ENCODE results near the gene AVL9.

The AVL9 gene

GRCh38 chr7:32574626-32575025, 79.3 kb downstream of the AVL9 start:
- no peaks in the 10 kb centered on the region for H3K4me1 ChIP-seq (ENCODE audit: control insufficient read depth, insufficient read depth, low read length)
- no peak overlapping the region for H3K4me3 ChIP-seq (ENCODE audit: low read length)
- no peak overlapping the region for H3K9ac ChIP-seq (ENCODE audit: low read length)
- no peaks in the 10 kb centered on the region for H3K27me3 ChIP-seq (replicated peaks; ENCODE audit: control insufficient read depth, insufficient read depth, low read length)
- H3K9me3 ChIP-seq (ENCODE audit: control insufficient read depth, low read length): no peaks in the 10 kb centered on the region
- H3K36me3 ChIP-seq (ENCODE audit: control insufficient read depth, insufficient read depth, low read length, severe bottlenecking): peaks cover 68% of the 10 kb centered on the region
- DNase-seq (ENCODE audit: low read depth): no peak

- Histone ChIP-seq H3K4me3 (ENCODE audit: low read length) (no peak overlapping the region), H3K36me3 (ENCODE audit: control insufficient read depth, insufficient read depth, low read length, severe bottlenecking) (peaks cover 82% of the 10 kb centered on the region), H3K4me1 (ENCODE audit: control insufficient read depth, insufficient read depth, low read length) (no peaks in the 10 kb centered on the region), H3K9ac (ENCODE audit: low read length) (no peak overlapping the region), H3K9me3 (ENCODE audit: control insufficient read depth, low read length) (no peaks in the 10 kb centered on the region), H3K27me3 (replicated peaks; ENCODE audit: control insufficient read depth, insufficient read depth, low read length) (no peaks in the 10 kb centered on the region)
- DNase-seq (ENCODE audit: low read depth): no peak
Observed at GRCh38 chr7:32577421-32577820, 82.1 kb downstream of the AVL9 start.

GRCh38 chr7:32579776-32580175, 84.5 kb downstream of the AVL9 start:
- H3K27me3 ChIP-seq (replicated peaks; ENCODE audit: control insufficient read depth, insufficient read depth, low read length): no peaks in the 10 kb centered on the region
- H3K4me3 ChIP-seq (ENCODE audit: low read length): no peak overlapping the region
- H3K9ac ChIP-seq (ENCODE audit: low read length): no peak overlapping the region
- peaks cover 81% of the 10 kb centered on the region for H3K36me3 ChIP-seq (ENCODE audit: control insufficient read depth, insufficient read depth, low read length, severe bottlenecking)
- DNase-seq (ENCODE audit: low read depth): no peak
- H3K4me1 ChIP-seq (ENCODE audit: control insufficient read depth, insufficient read depth, low read length): no peaks in the 10 kb centered on the region
- no peaks in the 10 kb centered on the region for H3K9me3 ChIP-seq (ENCODE audit: control insufficient read depth, low read length)

GRCh38 chr7:32580646-32581045, 85.4 kb downstream of the AVL9 start:
- no peak overlapping the region for H3K9ac ChIP-seq (ENCODE audit: low read length)
- no peaks in the 10 kb centered on the region for H3K9me3 ChIP-seq (ENCODE audit: control insufficient read depth, low read length)
- no peak overlapping the region for H3K4me3 ChIP-seq (ENCODE audit: low read length)
- peaks cover 82% of the 10 kb centered on the region for H3K36me3 ChIP-seq (ENCODE audit: control insufficient read depth, insufficient read depth, low read length, severe bottlenecking)
- no peaks in the 10 kb centered on the region for H3K27me3 ChIP-seq (replicated peaks; ENCODE audit: control insufficient read depth, insufficient read depth, low read length)
- DNase-seq (ENCODE audit: low read depth): no peak
- H3K4me1 ChIP-seq (ENCODE audit: control insufficient read depth, insufficient read depth, low read length): no peaks in the 10 kb centered on the region

- Histone ChIP-seq H3K36me3 (ENCODE audit: control insufficient read depth, insufficient read depth, low read length, severe bottlenecking) (peaks cover 74% of the 10 kb centered on the region), H3K4me3 (ENCODE audit: low read length) (no peak overlapping the region), H3K9ac (ENCODE audit: low read length) (no peak overlapping the region), H3K9me3 (ENCODE audit: control insufficient read depth, low read length) (no peaks in the 10 kb centered on the region), H3K27me3 (replicated peaks; ENCODE audit: control insufficient read depth, insufficient read depth, low read length) (no peaks in the 10 kb centered on the region), H3K4me1 (ENCODE audit: control insufficient read depth, insufficient read depth, low read length) (peaks cover 13% of the 10 kb centered on the region)
- DNase-seq (ENCODE audit: low read depth): no peak
Observed at GRCh38 chr7:32582036-32582435, 86.7 kb downstream of the AVL9 start.

- no peak overlapping the region for H3K4me3 ChIP-seq (ENCODE audit: low read length)
- no peak for DNase-seq (ENCODE audit: low read depth)
- no peaks in the 10 kb centered on the region for H3K9me3 ChIP-seq (ENCODE audit: control insufficient read depth, low read length)
- H3K27me3 ChIP-seq (replicated peaks; ENCODE audit: control insufficient read depth, insufficient read depth, low read length): no peaks in the 10 kb centered on the region
- H3K36me3 ChIP-seq (ENCODE audit: control insufficient read depth, insufficient read depth, low read length, severe bottlenecking): peaks cover 65% of the 10 kb centered on the region
- peaks cover 31% of the 10 kb centered on the region for H3K4me1 ChIP-seq (ENCODE audit: control insufficient read depth, insufficient read depth, low read length)
- no peak overlapping the region for H3K9ac ChIP-seq (ENCODE audit: low read length)
Observed at GRCh38 chr7:32583791-32584190, 88.5 kb downstream of the AVL9 start.

- peaks cover 43% of the 10 kb centered on the region for H3K36me3 ChIP-seq (ENCODE audit: control insufficient read depth, insufficient read depth, low read length, severe bottlenecking)
- peak overlapping the region; percentile 41 for H3K9ac ChIP-seq (ENCODE audit: low read length)
- no peaks in the 10 kb centered on the region for H3K27me3 ChIP-seq (replicated peaks; ENCODE audit: control insufficient read depth, insufficient read depth, low read length)
- peak overlapping the region; percentile 23 for H3K4me3 ChIP-seq (ENCODE audit: low read length)
- peak; percentile 86 for DNase-seq (ENCODE audit: low read depth)
- H3K4me1 ChIP-seq (ENCODE audit: control insufficient read depth, insufficient read depth, low read length): peaks cover 40% of the 10 kb centered on the region
- H3K9me3 ChIP-seq (ENCODE audit: control insufficient read depth, low read length): no peaks in the 10 kb centered on the region
Observed at GRCh38 chr7:32586291-32587221, 91.3 kb downstream of the AVL9 start.

- H3K9me3 ChIP-seq (ENCODE audit: control insufficient read depth, low read length): no peaks in the 10 kb centered on the region
- peaks cover 40% of the 10 kb centered on the region for H3K4me1 ChIP-seq (ENCODE audit: control insufficient read depth, insufficient read depth, low read length)
- H3K36me3 ChIP-seq (ENCODE audit: control insufficient read depth, insufficient read depth, low read length, severe bottlenecking): peaks cover 34% of the 10 kb centered on the region
Observed at GRCh38 chr7:32587411-32587948, 92.2 kb downstream of the AVL9 start.

GRCh38 chr7:32588657-32589056, 93.4 kb downstream of the AVL9 start:
- DNase-seq (ENCODE audit: low read depth): peak; percentile 65
- peaks cover 40% of the 10 kb centered on the region for H3K4me1 ChIP-seq (ENCODE audit: control insufficient read depth, insufficient read depth, low read length)

More at GRCh38 chr7:32587411-32587948, 92.2 kb downstream of the AVL9 start:
- Histone ChIP-seq H3K9ac (ENCODE audit: low read length) (peak overlapping the region; percentile 41), H3K27me3 (replicated peaks; ENCODE audit: control insufficient read depth, insufficient read depth, low read length) (no peaks in the 10 kb centered on the region), H3K4me3 (ENCODE audit: low read length) (no peak overlapping the region)
- DNase-seq (ENCODE audit: low read depth): peak; percentile 52

GRCh38 chr7:32591938-32592337, 96.6 kb downstream of the AVL9 start:
- no peaks in the 10 kb centered on the region for H3K27me3 ChIP-seq (replicated peaks; ENCODE audit: control insufficient read depth, insufficient read depth, low read length)
- DNase-seq (ENCODE audit: low read depth): no peak
- H3K9me3 ChIP-seq (ENCODE audit: control insufficient read depth, low read length): no peaks in the 10 kb centered on the region
- H3K9ac ChIP-seq (ENCODE audit: low read length): no peak overlapping the region
- H3K4me3 ChIP-seq (ENCODE audit: low read length): no peak overlapping the region
- peaks cover 27% of the 10 kb centered on the region for H3K4me1 ChIP-seq (ENCODE audit: control insufficient read depth, insufficient read depth, low read length)
- H3K36me3 ChIP-seq (ENCODE audit: control insufficient read depth, insufficient read depth, low read length, severe bottlenecking): no peaks in the 10 kb centered on the region

More at GRCh38 chr7:32588657-32589056, 93.4 kb downstream of the AVL9 start:
- H3K27me3 ChIP-seq (replicated peaks; ENCODE audit: control insufficient read depth, insufficient read depth, low read length): no peaks in the 10 kb centered on the region
- peak overlapping the region; percentile 46 for H3K9ac ChIP-seq (ENCODE audit: low read length)
- H3K4me3 ChIP-seq (ENCODE audit: low read length): no peak overlapping the region
- H3K9me3 ChIP-seq (ENCODE audit: control insufficient read depth, low read length): no peaks in the 10 kb centered on the region
- peaks cover 22% of the 10 kb centered on the region for H3K36me3 ChIP-seq (ENCODE audit: control insufficient read depth, insufficient read depth, low read length, severe bottlenecking)

GRCh38 chr7:32592701-32593100, 97.4 kb downstream of the AVL9 start:
- Histone ChIP-seq H3K4me1 (ENCODE audit: control insufficient read depth, insufficient read depth, low read length) (peaks cover 20% of the 10 kb centered on the region), H3K4me3 (ENCODE audit: low read length) (no peak overlapping the region), H3K27me3 (replicated peaks; ENCODE audit: control insufficient read depth, insufficient read depth, low read length) (no peaks in the 10 kb centered on the region), H3K36me3 (ENCODE audit: control insufficient read depth, insufficient read depth, low read length, severe bottlenecking) (no peaks in the 10 kb centered on the region), H3K9me3 (ENCODE audit: control insufficient read depth, low read length) (no peaks in the 10 kb centered on the region), H3K9ac (ENCODE audit: low read length) (no peak overlapping the region)
- DNase-seq (ENCODE audit: low read depth): no peak

All from adipocyte (in vitro differentiated cells).